Measurements from ENCODE around the gene GUSB.
"Not testable (repeated sequence)": the region's sequence is repeated elsewhere in the genome, so short reads cannot be mapped to it uniquely, and the experiment has no call there.

The GUSB gene

DNA sequence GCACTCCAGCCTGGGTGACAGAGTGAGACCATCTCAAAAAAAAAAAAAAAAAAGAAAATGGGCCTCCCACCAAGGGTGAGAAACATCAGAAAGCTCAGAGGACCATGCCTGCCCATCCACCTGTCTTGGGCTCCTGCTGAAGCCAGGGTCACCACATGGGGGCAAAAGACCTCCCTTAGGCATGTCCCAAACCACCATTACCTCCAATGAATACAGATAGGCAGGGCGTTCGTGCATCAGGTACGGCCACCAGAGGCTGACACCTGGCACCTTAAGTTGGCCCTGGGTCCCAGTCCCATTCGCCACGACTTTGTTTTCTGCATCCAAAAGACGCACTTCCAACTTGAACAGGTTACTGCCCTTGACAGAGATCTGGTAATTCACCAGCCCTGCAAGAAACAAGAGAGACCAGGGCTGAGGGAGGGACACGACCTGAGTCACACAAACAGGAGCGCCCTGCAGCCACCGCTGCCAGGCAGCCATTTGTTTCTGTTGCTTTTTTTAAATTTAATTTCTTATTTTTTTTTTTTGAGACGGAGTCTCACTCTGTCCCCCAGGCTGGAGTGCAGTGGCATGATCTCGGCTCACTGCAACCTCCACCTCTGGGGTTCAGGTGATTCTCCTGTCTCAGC is 6.1 kb downstream of the GUSB start:
- no peak for DNase-seq (ENCODE audit: low read depth in 2 of 2)

DNA sequence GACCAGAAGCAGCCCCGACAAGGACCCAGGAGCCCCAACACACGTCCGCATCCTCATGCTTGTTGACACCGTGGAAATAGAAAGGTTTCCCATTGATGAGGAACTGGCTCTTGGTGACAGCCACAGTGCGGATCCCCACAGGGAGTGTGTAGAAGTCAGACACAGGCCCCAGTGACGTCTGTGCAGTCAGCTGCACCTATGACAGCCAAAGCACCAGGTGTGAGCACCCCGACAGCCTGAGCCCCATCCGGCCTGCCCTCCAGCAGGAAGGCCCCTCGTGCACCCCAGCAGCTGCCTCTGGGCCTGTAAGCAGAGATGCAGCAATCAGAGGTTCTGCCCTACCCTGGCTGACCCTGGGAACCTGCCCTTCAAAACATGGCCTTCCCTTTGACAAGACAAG is 7.1 kb downstream of the GUSB start:
- DNase-seq (ENCODE audit: low read depth in 2 of 2) = no peak

GRCh38 chr7:65974191-65974801 is 7.7 kb downstream of the GUSB start:
- no peak for DNase-seq (ENCODE audit: low read depth in 2 of 2)

GRCh38 chr7:65972976-65973375 is 9.0 kb downstream of the GUSB start:
- DNase-seq (ENCODE audit: low read depth in 2 of 2) = no peak

DNA sequence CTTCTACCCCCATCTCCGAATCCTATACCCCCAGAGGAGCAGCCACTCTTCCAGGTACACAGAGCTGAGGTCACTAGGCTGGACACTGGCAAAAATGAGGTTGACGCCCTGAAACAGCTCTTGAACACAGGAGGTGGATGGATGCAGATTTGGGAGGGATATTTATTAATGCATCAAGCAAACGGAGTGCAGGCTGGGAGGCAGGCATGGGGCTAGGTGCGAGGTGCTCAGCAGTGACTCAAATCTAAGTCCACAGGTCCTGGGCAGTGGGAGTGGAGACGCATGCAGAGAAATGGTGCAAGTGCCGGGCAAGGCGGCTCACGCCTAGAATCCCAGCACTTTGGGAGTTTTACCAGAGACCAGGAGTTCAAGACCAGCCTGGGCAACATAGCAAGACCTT is 11.0 kb downstream of the GUSB start:
- DNase-seq (ENCODE audit: low read depth in 2 of 2) = no peak

GRCh38 chr7:65968256-65969185 is 13.5 kb downstream of the GUSB start:
- no peak for DNase-seq (ENCODE audit: low read depth in 2 of 2)

DNA sequence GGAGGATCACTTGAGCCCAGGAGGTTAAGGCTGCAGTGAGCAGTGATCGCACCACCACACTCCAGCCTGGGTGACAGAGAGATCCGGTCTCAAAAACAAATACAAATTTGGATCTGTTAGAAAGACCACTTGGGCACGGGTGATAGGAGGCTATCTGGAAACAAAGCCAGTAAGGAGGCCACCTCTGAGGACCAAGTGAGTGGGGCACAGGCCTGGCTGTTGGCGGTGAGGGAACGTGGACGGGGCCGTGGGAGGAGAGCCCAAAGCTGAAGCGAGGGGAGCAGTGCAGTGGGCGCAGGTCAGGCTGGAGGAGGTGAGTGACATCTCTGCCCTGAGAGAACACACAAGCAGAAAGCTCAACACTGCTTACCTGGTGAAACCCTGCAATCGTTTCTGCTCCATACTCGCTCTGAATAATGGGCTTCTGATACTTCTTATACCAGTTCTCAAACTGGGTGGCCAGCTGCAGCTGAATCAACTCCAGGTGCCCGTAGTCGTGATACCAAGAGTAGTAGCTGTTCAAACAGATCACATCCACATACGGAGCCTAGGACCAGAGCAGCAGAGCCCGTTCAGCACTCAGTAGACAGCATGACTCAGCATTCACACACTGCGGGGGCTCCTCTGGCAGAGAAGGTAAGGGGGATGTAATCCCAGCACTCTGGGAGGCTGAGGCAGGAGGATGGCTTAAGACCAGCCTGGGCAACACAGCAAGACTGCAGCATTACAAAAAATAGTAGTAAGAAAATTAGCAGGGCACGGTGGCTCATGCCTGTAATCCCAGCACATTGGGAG is 14.5 kb downstream of the GUSB start:
- no peak for DNase-seq (ENCODE audit: low read depth in 2 of 2)

GRCh38 chr7:65966146-65966545 is 15.9 kb downstream of the GUSB start:
- no peak for DNase-seq (ENCODE audit: low read depth in 2 of 2)

GRCh38 chr7:65964671-65965070 is 17.3 kb downstream of the GUSB start:
- not testable (repeated sequence) for DNase-seq (ENCODE audit: low read depth in 2 of 2)

GRCh38 chr7:65962033-65962432 is 20.0 kb downstream of the GUSB start:
- no peak for DNase-seq (ENCODE audit: low read depth in 2 of 2)

DNA sequence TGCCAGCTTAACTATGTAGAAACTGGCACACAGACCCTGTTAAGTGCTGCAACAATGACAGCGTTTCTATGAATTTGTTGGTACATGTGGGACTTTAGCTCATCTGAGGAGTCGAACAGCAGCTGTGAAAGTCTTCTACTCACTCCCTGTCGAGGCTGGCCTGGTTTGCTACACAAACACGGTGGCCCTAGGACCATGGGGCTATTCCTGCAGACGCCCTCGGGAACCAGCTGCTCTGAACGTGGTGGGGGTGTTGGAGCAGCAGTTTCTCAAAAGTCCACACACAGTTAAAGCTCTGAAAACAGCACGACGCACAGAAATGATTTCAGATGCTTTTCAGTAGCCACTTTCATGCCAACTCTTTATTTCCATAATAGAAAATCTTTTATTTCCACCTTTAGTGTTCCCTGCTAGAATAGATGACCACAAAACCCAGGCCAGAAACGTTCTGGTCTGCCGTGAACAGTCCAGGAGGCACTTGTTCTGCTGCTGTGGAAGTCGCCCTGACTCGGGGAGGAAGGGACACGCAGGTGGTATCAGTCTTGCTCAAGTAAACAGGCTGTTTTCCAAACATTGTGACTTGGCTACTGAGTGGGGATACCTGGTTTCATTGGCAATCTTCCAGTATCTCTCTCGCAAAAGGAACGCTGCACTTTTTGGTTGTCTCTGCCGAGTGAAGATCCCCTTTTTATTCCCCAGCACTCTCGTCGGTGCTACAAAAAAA is 21.5 kb downstream of the GUSB start:
- no peak for DNase-seq (ENCODE audit: low read depth in 2 of 2)

DNA sequence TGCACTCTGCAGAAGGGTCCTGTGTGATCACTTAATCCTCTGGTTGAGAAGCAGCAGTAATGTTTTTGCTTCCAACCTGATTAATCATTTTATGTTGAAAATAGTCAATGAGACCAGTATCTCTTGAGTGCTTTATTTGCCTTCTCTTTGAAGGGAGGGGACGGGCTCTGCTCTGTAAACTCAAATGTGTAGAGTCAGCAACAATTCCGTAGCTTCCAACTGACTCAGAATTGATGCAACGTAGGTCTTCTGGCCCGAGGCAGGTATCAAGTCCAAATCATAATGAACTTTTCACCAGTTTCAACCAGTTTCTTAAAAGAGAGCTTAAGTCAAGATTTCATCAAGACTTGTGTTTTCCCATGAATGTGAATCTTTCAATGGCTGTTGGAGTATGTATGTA is 26.3 kb downstream of the GUSB start:
- no peak for DNase-seq (ENCODE audit: low read depth in 2 of 2)

GRCh38 chr7:65953890-65954450 is 28.0 kb downstream of the GUSB start:
- no peak for DNase-seq (ENCODE audit: low read depth in 2 of 2)

GRCh38 chr7:65953001-65953720 is 28.9 kb downstream of the GUSB start:
- no peak for DNase-seq (ENCODE audit: low read depth in 2 of 2)

GRCh38 chr7:65951837-65952578 is 30.0 kb downstream of the GUSB start:
- DNase-seq (ENCODE audit: low read depth in 2 of 2) = no peak

GRCh38 chr7:65946904-65947303 is 35.1 kb downstream of the GUSB start:
- no peak for DNase-seq (ENCODE audit: low read depth in 2 of 2)

DNA sequence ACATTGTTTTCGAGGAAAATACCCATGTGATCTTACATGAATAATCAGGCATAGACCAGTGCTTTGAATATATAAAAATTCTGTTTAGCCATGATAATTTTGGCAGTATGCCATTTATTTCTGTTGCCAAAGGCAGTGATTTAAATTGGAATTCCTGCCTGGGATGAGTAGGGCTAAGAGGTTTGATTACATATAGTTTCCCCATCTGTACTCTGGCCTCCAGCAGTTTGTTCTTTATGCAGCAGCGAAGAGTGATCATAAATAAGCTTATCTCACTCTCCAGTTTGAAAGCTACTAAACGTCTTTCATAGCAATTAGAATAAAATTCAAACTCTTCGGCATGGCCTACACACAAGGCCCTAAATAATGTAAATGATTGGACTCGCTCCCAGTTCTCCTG is 36.2 kb downstream of the GUSB start:
- DNase-seq (ENCODE audit: low read depth in 2 of 2) = not testable (repeated sequence)

GRCh38 chr7:65938336-65938895 is 43.6 kb downstream of the GUSB start:
- DNase-seq (ENCODE audit: low read depth in 2 of 2) = no peak

GRCh38 chr7:65937296-65937695 is 44.7 kb downstream of the GUSB start:
- no peak for DNase-seq (ENCODE audit: low read depth in 2 of 2)

Measured in stimulated activated CD4-positive, alpha-beta T cell treated with anti-CD3 and anti-CD28 coated beads, Interleukin-15, amount 100 ng/mL, for 48 hours (primary cell).